ENCODE results near the gene POP4.

Gene POP4

GRCh38 chr19:29583196-29583999 lies 22.7 kb upstream of the POP4 start:
- DNase-seq (ENCODE audit: low spot score in 2 of 2) (no peak), ATAC-seq (replicated peaks; ENCODE audit: extremely low read depth, poor library complexity, severe bottlenecking) (no peak)
- Mint-ChIP-seq H3K4me3 (no peak overlapping the region), H3K9me3 (no peaks in the 10 kb centered on the region), H3K36me3 (ENCODE audit: insufficient read depth) (no peaks in the 10 kb centered on the region), H3K27ac (ENCODE audit: low read depth) (no peak overlapping the region), H3K4me1 (peaks cover 18% of the 10 kb centered on the region), H3K27me3 (no peaks in the 10 kb centered on the region)

- DNase-seq (ENCODE audit: low spot score in 2 of 2) (no peak), ATAC-seq (replicated peaks; ENCODE audit: extremely low read depth, poor library complexity, severe bottlenecking) (no peak)
- peaks cover 18% of the 10 kb centered on the region for H3K4me1 Mint-ChIP-seq
- no peaks in the 10 kb centered on the region for H3K36me3 Mint-ChIP-seq (ENCODE audit: insufficient read depth)
- H3K27ac Mint-ChIP-seq (ENCODE audit: low read depth), result peak overlapping the region; percentile 84
- H3K4me3 Mint-ChIP-seq, result no peak overlapping the region
- no peaks in the 10 kb centered on the region for H3K27me3 Mint-ChIP-seq
- no peaks in the 10 kb centered on the region for H3K9me3 Mint-ChIP-seq
Measured at GRCh38 chr19:29586401-29586800, 19.7 kb upstream of the POP4 start.

DNA sequence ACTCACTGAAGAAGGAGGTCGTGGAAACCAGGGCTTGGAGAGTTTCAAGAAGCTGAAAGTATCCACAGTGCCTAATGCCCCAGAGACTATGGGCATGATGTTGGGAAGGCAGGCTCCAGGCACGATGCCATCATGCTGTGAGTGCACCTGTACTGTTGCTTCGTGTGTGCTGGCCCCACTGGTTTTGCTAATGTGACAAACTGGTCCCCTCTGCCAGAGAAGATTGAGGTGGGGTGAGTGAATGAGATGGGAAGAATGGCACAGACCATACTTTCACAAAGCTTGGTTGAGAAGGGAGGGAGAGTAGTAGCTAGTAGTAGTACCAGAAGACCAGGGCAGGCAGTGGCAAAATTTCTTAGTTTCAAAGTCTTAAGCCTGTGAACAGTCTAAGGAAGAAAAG lies 19.0 kb upstream of the POP4 start:
- ATAC-seq (replicated peaks; ENCODE audit: extremely low read depth, poor library complexity, severe bottlenecking) (peak; percentile 5), DNase-seq (ENCODE audit: low spot score in 2 of 2) (no peak)
- H3K4me1 Mint-ChIP-seq, result peaks cover 18% of the 10 kb centered on the region
- H3K9me3 Mint-ChIP-seq, result no peaks in the 10 kb centered on the region
- no peaks in the 10 kb centered on the region for H3K36me3 Mint-ChIP-seq (ENCODE audit: insufficient read depth)
- H3K4me3 Mint-ChIP-seq, result no peak overlapping the region
- no peaks in the 10 kb centered on the region for H3K27me3 Mint-ChIP-seq
- H3K27ac Mint-ChIP-seq (ENCODE audit: low read depth), result peak overlapping the region; percentile 84

GRCh38 chr19:29587518-29587986 lies 18.5 kb upstream of the POP4 start:
- peak in 1 of 2 donors; percentile 73 for DNase-seq (ENCODE audit: low spot score in 2 of 2)
- H3K27ac Mint-ChIP-seq (ENCODE audit: low read depth), result peak overlapping the region; percentile 84

GRCh38 chr19:29588095-29588494 lies 18.0 kb upstream of the POP4 start:
- Mint-ChIP-seq H3K36me3 (ENCODE audit: insufficient read depth) (no peaks in the 10 kb centered on the region), H3K4me1 (peaks cover 18% of the 10 kb centered on the region), H3K27me3 (peaks cover 1% of the 10 kb centered on the region), H3K9me3 (no peaks in the 10 kb centered on the region), H3K4me3 (no peak overlapping the region), H3K27ac (ENCODE audit: low read depth) (peak overlapping the region; percentile 84)
- DNase-seq (ENCODE audit: low spot score in 2 of 2), result no peak
- no peak for ATAC-seq (replicated peaks; ENCODE audit: extremely low read depth, poor library complexity, severe bottlenecking)

More at GRCh38 chr19:29587518-29587986, 18.5 kb upstream of the POP4 start:
- no peaks in the 10 kb centered on the region for H3K27me3 Mint-ChIP-seq
- no peaks in the 10 kb centered on the region for H3K9me3 Mint-ChIP-seq
- ATAC-seq (replicated peaks; ENCODE audit: extremely low read depth, poor library complexity, severe bottlenecking), result peak; percentile 99
- H3K36me3 Mint-ChIP-seq (ENCODE audit: insufficient read depth), result no peaks in the 10 kb centered on the region
- H3K4me1 Mint-ChIP-seq, result peaks cover 18% of the 10 kb centered on the region
- H3K4me3 Mint-ChIP-seq, result no peak overlapping the region

- H3K27ac Mint-ChIP-seq (ENCODE audit: low read depth), result no peak overlapping the region
- H3K9me3 Mint-ChIP-seq, result no peaks in the 10 kb centered on the region
- H3K4me1 Mint-ChIP-seq, result peaks cover 11% of the 10 kb centered on the region
- H3K27me3 Mint-ChIP-seq, result peaks cover 14% of the 10 kb centered on the region
- H3K36me3 Mint-ChIP-seq (ENCODE audit: insufficient read depth), result no peaks in the 10 kb centered on the region
- DNase-seq (ENCODE audit: low spot score in 2 of 2), result no peak
- H3K4me3 Mint-ChIP-seq, result no peak overlapping the region
- ATAC-seq (replicated peaks; ENCODE audit: extremely low read depth, poor library complexity, severe bottlenecking), result no peak
Measured at GRCh38 chr19:29590278-29590677, 15.8 kb upstream of the POP4 start.

GRCh38 chr19:29591670-29592069 lies 14.4 kb upstream of the POP4 start:
- ATAC-seq (replicated peaks; ENCODE audit: extremely low read depth, poor library complexity, severe bottlenecking) (no peak), DNase-seq (ENCODE audit: low spot score in 2 of 2) (no peak)
- H3K4me1 Mint-ChIP-seq, result peaks cover 8% of the 10 kb centered on the region
- no peak overlapping the region for H3K4me3 Mint-ChIP-seq
- H3K27ac Mint-ChIP-seq (ENCODE audit: low read depth), result no peak overlapping the region
- H3K36me3 Mint-ChIP-seq (ENCODE audit: insufficient read depth), result no peaks in the 10 kb centered on the region
- no peaks in the 10 kb centered on the region for H3K9me3 Mint-ChIP-seq
- peaks cover 19% of the 10 kb centered on the region for H3K27me3 Mint-ChIP-seq

DNA sequence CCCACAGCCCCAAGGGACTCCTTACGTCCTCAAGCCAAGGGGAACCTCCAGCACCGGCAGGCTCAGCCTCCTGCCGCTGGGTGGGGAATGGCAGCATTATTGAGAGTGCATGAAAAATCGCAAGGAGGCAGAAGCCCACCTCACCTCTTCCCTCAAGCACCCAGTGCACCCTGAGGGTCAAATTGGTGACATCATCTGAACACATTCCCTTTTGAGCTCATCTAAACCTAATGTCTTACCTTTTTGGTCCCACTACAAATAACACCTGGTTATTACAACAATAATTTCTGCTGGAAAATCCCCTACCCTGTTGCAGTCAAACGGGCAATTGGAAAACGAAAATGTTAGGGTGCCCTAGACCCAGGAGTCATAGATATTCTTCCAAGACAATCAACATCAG lies 12.2 kb upstream of the POP4 start:
- H3K27me3 Mint-ChIP-seq, result peaks cover 27% of the 10 kb centered on the region
- H3K4me3 Mint-ChIP-seq, result no peak overlapping the region
- no peak for DNase-seq (ENCODE audit: low spot score in 2 of 2)
- no peak overlapping the region for H3K27ac Mint-ChIP-seq (ENCODE audit: low read depth)
- no peak for ATAC-seq (replicated peaks; ENCODE audit: extremely low read depth, poor library complexity, severe bottlenecking)
- H3K9me3 Mint-ChIP-seq, result no peaks in the 10 kb centered on the region
- H3K36me3 Mint-ChIP-seq (ENCODE audit: insufficient read depth), result no peaks in the 10 kb centered on the region
- H3K4me1 Mint-ChIP-seq, result no peaks in the 10 kb centered on the region

GRCh38 chr19:29596080-29596727 lies 9.9 kb upstream of the POP4 start:
- Mint-ChIP-seq H3K27me3 (peaks cover 27% of the 10 kb centered on the region), H3K36me3 (ENCODE audit: insufficient read depth) (no peaks in the 10 kb centered on the region), H3K4me3 (no peak overlapping the region), H3K9me3 (no peaks in the 10 kb centered on the region), H3K27ac (ENCODE audit: low read depth) (no peak overlapping the region), H3K4me1 (no peaks in the 10 kb centered on the region)
- ATAC-seq (replicated peaks; ENCODE audit: extremely low read depth, poor library complexity, severe bottlenecking), result no peak
- no peak for DNase-seq (ENCODE audit: low spot score in 2 of 2)

GRCh38 chr19:29596885-29597525 lies 9.1 kb upstream of the POP4 start:
- no peak for ATAC-seq (replicated peaks; ENCODE audit: extremely low read depth, poor library complexity, severe bottlenecking)
- H3K4me1 Mint-ChIP-seq, result no peaks in the 10 kb centered on the region
- H3K27me3 Mint-ChIP-seq, result peaks cover 27% of the 10 kb centered on the region
- no peaks in the 10 kb centered on the region for H3K9me3 Mint-ChIP-seq
- H3K4me3 Mint-ChIP-seq, result no peak overlapping the region
- no peak for DNase-seq (ENCODE audit: low spot score in 2 of 2)
- no peaks in the 10 kb centered on the region for H3K36me3 Mint-ChIP-seq (ENCODE audit: insufficient read depth)
- no peak overlapping the region for H3K27ac Mint-ChIP-seq (ENCODE audit: low read depth)

- Mint-ChIP-seq H3K36me3 (ENCODE audit: insufficient read depth) (no peaks in the 10 kb centered on the region), H3K9me3 (no peaks in the 10 kb centered on the region), H3K27me3 (peaks cover 27% of the 10 kb centered on the region), H3K4me1 (no peaks in the 10 kb centered on the region), H3K27ac (ENCODE audit: low read depth) (no peak overlapping the region), H3K4me3 (no peak overlapping the region)
- DNase-seq (ENCODE audit: low spot score in 2 of 2), result no peak
- no peak for ATAC-seq (replicated peaks; ENCODE audit: extremely low read depth, poor library complexity, severe bottlenecking)
Measured at GRCh38 chr19:29598036-29598435, 8.0 kb upstream of the POP4 start.

- no peaks in the 10 kb centered on the region for H3K4me1 Mint-ChIP-seq
- peaks cover 22% of the 10 kb centered on the region for H3K27me3 Mint-ChIP-seq
- no peaks in the 10 kb centered on the region for H3K36me3 Mint-ChIP-seq (ENCODE audit: insufficient read depth)
- ATAC-seq (replicated peaks; ENCODE audit: extremely low read depth, poor library complexity, severe bottlenecking) (no peak), DNase-seq (ENCODE audit: low spot score in 2 of 2) (no peak)
- no peak overlapping the region for H3K27ac Mint-ChIP-seq (ENCODE audit: low read depth)
- H3K9me3 Mint-ChIP-seq, result no peaks in the 10 kb centered on the region
- H3K4me3 Mint-ChIP-seq, result no peak overlapping the region
Measured at GRCh38 chr19:29598496-29598895, 7.6 kb upstream of the POP4 start.

DNA sequence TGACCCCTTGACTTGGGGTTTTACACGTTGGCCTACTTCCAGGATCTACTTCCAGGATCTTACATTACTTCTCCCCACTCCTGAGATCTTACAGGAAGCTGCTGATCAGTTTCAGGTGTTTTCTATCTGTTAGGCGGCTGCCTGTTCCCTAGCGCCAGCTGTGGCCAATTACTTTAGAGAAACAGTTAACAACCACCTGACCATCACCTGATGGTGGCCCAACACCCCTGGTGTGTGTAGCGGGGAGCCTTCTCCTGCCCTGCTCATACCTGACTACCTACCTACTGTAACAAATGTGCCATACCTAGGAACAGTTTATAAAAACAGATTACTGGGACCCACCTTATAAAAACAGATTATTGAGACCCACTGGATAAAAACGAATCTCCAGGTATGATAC lies 2.8 kb upstream of the POP4 start:
- Mint-ChIP-seq H3K4me1 (peaks cover 7% of the 10 kb centered on the region), H3K27ac (ENCODE audit: low read depth) (no peak overlapping the region), H3K27me3 (no peaks in the 10 kb centered on the region), H3K4me3 (no peak overlapping the region), H3K36me3 (ENCODE audit: insufficient read depth) (peaks cover 11% of the 10 kb centered on the region), H3K9me3 (no peaks in the 10 kb centered on the region)
- DNase-seq (ENCODE audit: low spot score in 2 of 2), result no peak
- ATAC-seq (replicated peaks; ENCODE audit: extremely low read depth, poor library complexity, severe bottlenecking), result no peak
